Activated CD8-positive, alpha-beta T cell treated with anti-CD3 and anti-CD28 coated beads for 36 hours (primary cell): ENCODE results near the gene SLC16A11. TPM values are rescaled to one million over a fixed set of nuclear protein-coding genes. Genes with fewer than 3 reads are reported as not detected.

Experiments used
- ATAC-seq: fragments of 200-7000 bp; cut with Tn5 transposase; one replicate; pipeline ENCODE4 v1.10.0; 2021; ENCODE audit warnings: mild to moderate bottlenecking, moderate library complexity
- CTCF ChIA-PET: fragments of 350-600 bp; sonication (Branson Sonifier 250); formaldehyde crosslinking; loops from one replicate; lab custom pipeline; 2021; ENCODE audit warnings: antibody characterized with exemption; lab: Charles Lee
- POLR2A ChIA-PET: fragments of 350-600 bp; sonication (Branson Sonifier 250); formaldehyde crosslinking; loops from one replicate; lab custom pipeline; 2021; ENCODE audit warnings: antibody characterized with exemption; lab: Charles Lee
- DNase-seq: peaks from one replicate; pipeline ENCODE4 v3.0.0-alpha.2; 2020
- H3K27ac Mint-ChIP-seq: one replicate; pipeline ENCODE4 v1.8.0; 2021; ENCODE audit warnings: mild to moderate bottlenecking, mixed read lengths
- H3K27me3 Mint-ChIP-seq: one replicate; pipeline ENCODE4 v1.8.0; 2021; ENCODE audit warnings: mixed read lengths
- H3K36me3 Mint-ChIP-seq: one replicate; pipeline ENCODE4 v1.8.0; 2021; ENCODE audit warnings: low read depth, mixed read lengths
- H3K4me1 Mint-ChIP-seq: one replicate; pipeline ENCODE4 v1.8.0; 2021; ENCODE audit warnings: low read depth, mixed read lengths
- H3K4me3 Mint-ChIP-seq: one replicate; pipeline ENCODE4 v1.8.0; 2021; ENCODE audit warnings: mild to moderate bottlenecking, moderate library complexity, mixed read lengths
- H3K9me3 Mint-ChIP-seq: one replicate; pipeline ENCODE4 v1.8.0; 2021; ENCODE audit warnings: mixed read lengths
- CTCF ChIP-seq: fragments of 200-600 bp; IDR thresholded peaks from one replicate; pipeline ENCODE4 v1.8.0; 2022; ENCODE audit warnings: antibody characterized with exemption, mild to moderate bottlenecking
- intact Hi-C: fragments of 100-400 bp; cut with micrococcal nuclease; formaldehyde crosslinking; loops from one replicate; pipeline ENCODE4 v1.10.0; 2022
- total RNA-seq, 2 experiments: library from RNA; stranded (reverse); gene quantifications; one replicate each; pipeline ENCODE4 v1.2.3, GENCODE V29; 2021

Gene SLC16A11
- total RNA-seq, 2 experiments from 2014 or later = 3.1 to 3.4 TPM

- CTCF ChIA-PET = interaction anchor here (0.8 to 4.1 kb wide), 9 partner anchors 7 to 110 kb away, joined by 3 to 52 read pairs (median 10); partner anchors contain the start of genes RNASEK and SLC16A13
- DNase-seq (no peak), ATAC-seq (no peak)
- Mint-ChIP-seq H3K4me1 (peaks cover 65% of the 10 kb centered on the region), H3K27ac (no peak overlapping the region), H3K27me3 (no peaks in the 10 kb centered on the region), H3K9me3 (no peaks in the 10 kb centered on the region), H3K36me3 (peaks cover 18% of the 10 kb centered on the region), H3K4me3 (no peak overlapping the region)
- intact Hi-C loops = loop anchor here (5.0 kb wide), 1 partner anchor 108 kb away; no protein-coding TSS in a partner anchor
- POLR2A ChIA-PET = interaction anchor here (1.0 to 2.6 kb wide), 4 partner anchors 10 to 16 kb away, joined by 3 to 18 read pairs (median 6); partner anchors contain the start of gene SLC16A13
- TF ChIP-seq CTCF = no peak
Observed at GRCh38 chr17:7019839-7020519, 23.9 kb downstream of the SLC16A11 start.

GRCh38 chr17:7019367-7019766 lies 24.5 kb downstream of the SLC16A11 start:
- peaks cover 65% of the 10 kb centered on the region for H3K4me1 Mint-ChIP-seq

GRCh38 chr17:7018331-7018964 lies 25.4 kb downstream of the SLC16A11 start:
- intact Hi-C loops = no loop called here

More at GRCh38 chr17:7019367-7019766, 24.5 kb downstream of the SLC16A11 start:
- DNase-seq = no peak
- Mint-ChIP-seq H3K27ac (no peak overlapping the region), H3K9me3 (no peaks in the 10 kb centered on the region), H3K27me3 (no peaks in the 10 kb centered on the region), H3K36me3 (peaks cover 19% of the 10 kb centered on the region), H3K4me3 (no peak overlapping the region)
- intact Hi-C loops = no loop called here
- ATAC-seq = no peak
- no peak for TF ChIP-seq CTCF
- ChIA-PET CTCF (interaction anchor here (0.8 to 4.1 kb wide), 4 partner anchors 14 to 108 kb away, joined by 3 to 52 read pairs (median 7); no protein-coding TSS in a partner anchor), POLR2A (interaction anchor here (1.0 to 1.4 kb wide), 2 partner anchors 13 to 17 kb away, joined by 3 to 4 read pairs; partner anchors contain the start of gene SLC16A13)

GRCh38 chr17:7017827-7018200 lies 26.1 kb downstream of the SLC16A11 start:
- TF ChIP-seq CTCF = no peak
- Mint-ChIP-seq H3K9me3 (no peaks in the 10 kb centered on the region), H3K36me3 (peaks cover 35% of the 10 kb centered on the region), H3K27ac (peak overlapping the region; percentile 93), H3K4me3 (peak overlapping the region; percentile 21), H3K4me1 (peaks cover 53% of the 10 kb centered on the region), H3K27me3 (no peaks in the 10 kb centered on the region)
- ChIA-PET CTCF (interaction anchor here (1.3 to 2.8 kb wide), 2 partner anchors 27 to 107 kb away, joined by 6 to 8 read pairs; no protein-coding TSS in a partner anchor), POLR2A (interaction anchor here (1.3 to 1.8 kb wide), 2 partner anchors 9 to 12 kb away, joined by 3 to 7 read pairs; no protein-coding TSS in a partner anchor)
- DNase-seq (peak; percentile 57), ATAC-seq (no peak)
- intact Hi-C loops = no loop called here

More at GRCh38 chr17:7018331-7018964, 25.4 kb downstream of the SLC16A11 start:
- H3K4me1 Mint-ChIP-seq = peaks cover 60% of the 10 kb centered on the region
- H3K27me3 Mint-ChIP-seq = no peaks in the 10 kb centered on the region
- POLR2A ChIA-PET = no interaction called here
- no peak for ATAC-seq
- H3K4me3 Mint-ChIP-seq = no peak overlapping the region
- H3K36me3 Mint-ChIP-seq = peaks cover 28% of the 10 kb centered on the region
- no peak for TF ChIP-seq CTCF
- H3K27ac Mint-ChIP-seq = peak overlapping the region; percentile 93
- DNase-seq = no peak
- no peaks in the 10 kb centered on the region for H3K9me3 Mint-ChIP-seq
- CTCF ChIA-PET = interaction anchor here (0.6 to 4.1 kb wide), 4 partner anchors 13 to 108 kb away, joined by 4 to 52 read pairs (median 7); no protein-coding TSS in a partner anchor
